Skeletal muscle tissue (tissue), 4 donors: Measurements from ENCODE around the gene PRKD2. TPM values are rescaled to one million over a fixed set of nuclear protein-coding genes. Genes with fewer than 3 reads are reported as not detected.

Experiments
- H3K27ac ChIP-seq: one replicate; pipeline ENCODE4 v1.7.0; 2013; ENCODE audit warnings: mild to moderate bottlenecking, low read depth, low read length, inconsistent platforms
- H3K27me3 ChIP-seq, 3 donors: one replicate each; pipeline ENCODE4 v1.7.0; 2013; ENCODE audit warnings: low read length in 3 of 3; ENCODE audit not compliant: control insufficient read depth in 3 of 3, insufficient read depth in 3 of 3
- H3K36me3 ChIP-seq, 3 donors: one replicate each; pipeline ENCODE4 v1.7.0; 2013; ENCODE audit warnings: low read length in 3 of 3; ENCODE audit not compliant: control insufficient read depth in 3 of 3, insufficient read depth in 3 of 3
- H3K4me1 ChIP-seq, 3 donors: one replicate each; pipeline ENCODE4 v1.7.0; 2013; ENCODE audit warnings: low read length in 3 of 3, mild to moderate bottlenecking in 3 of 3; ENCODE audit not compliant: control insufficient read depth in 3 of 3, insufficient read depth in 3 of 3
- H3K4me3 ChIP-seq, 3 donors: one replicate each; pipeline ENCODE4 v1.7.0; 2013; ENCODE audit warnings: low read length in 3 of 3
- H3K9ac ChIP-seq, 3 donors: one replicate each; pipeline ENCODE4 v1.7.0; 2013; ENCODE audit warnings: low read length in 3 of 3, mild to moderate bottlenecking in 3 of 3, moderate library complexity in 2 of 3, low read depth in 1 of 3
- H3K9me3 ChIP-seq, 3 donors: one replicate each; pipeline ENCODE4 v1.7.0; 2013; ENCODE audit warnings: low read length in 3 of 3; ENCODE audit not compliant: control insufficient read depth in 3 of 3
- total RNA-seq: library from RNA; depleted of rRNA; stranded (reverse); fragments of >200 nt; gene quantifications from one replicate; pipeline ENCODE4 v1.2.3, GENCODE V29; 2014
- donor health status: Osteomylitis.

Gene PRKD2
- total RNA-seq, 1 donor from 2014 or later: 13.6 TPM

GRCh38 chr19:46719629-46720502, 3.0 kb upstream of the PRKD2 start:
- H3K27ac ChIP-seq: no peak overlapping the region
- H3K27me3 ChIP-seq: no peaks in the 10 kb centered on the region
- no peak overlapping the region for H3K4me3 ChIP-seq
- H3K9ac ChIP-seq: no peak overlapping the region
- H3K36me3 ChIP-seq: peaks cover 46 to 48% (median 48%) of the 10 kb centered on the region in 3 donors
- peaks cover 14 to 31% (median 25%) of the 10 kb centered on the region in 3 donors for H3K4me1 ChIP-seq
- no peaks in the 10 kb centered on the region for H3K9me3 ChIP-seq

GRCh38 chr19:46718934-46719622, 2.2 kb upstream of the PRKD2 start:
- Histone ChIP-seq H3K4me3 (no peak overlapping the region), H3K9me3 (no peaks in the 10 kb centered on the region), H3K27me3 (no peaks in the 10 kb centered on the region), H3K4me1 (peaks cover 19 to 36% (median 28%) of the 10 kb centered on the region in 3 donors), H3K27ac (no peak overlapping the region), H3K9ac (no peak overlapping the region), H3K36me3 (peaks cover 38 to 41% (median 40%) of the 10 kb centered on the region in 3 donors)

- no peaks in the 10 kb centered on the region for H3K9me3 ChIP-seq
- H3K27ac ChIP-seq: peak overlapping the region; percentile 69
- H3K27me3 ChIP-seq: no peaks in the 10 kb centered on the region
- H3K36me3 ChIP-seq: peaks cover 33 to 36% (median 36%) of the 10 kb centered on the region in 3 donors
- peaks cover 19 to 38% (median 31%) of the 10 kb centered on the region in 3 donors for H3K4me1 ChIP-seq
- H3K9ac ChIP-seq: peak overlapping the region in 1 of 3 donors; percentile 82
- H3K4me3 ChIP-seq: peak overlapping the region in 1 of 3 donors; percentile 88
Observed at GRCh38 chr19:46718157-46718933, 1.4 kb upstream of the PRKD2 start.

GRCh38 chr19:46717716-46718143, 816 bp upstream of the PRKD2 start:
- Histone ChIP-seq H3K9me3 (no peaks in the 10 kb centered on the region), H3K4me3 (peak overlapping the region; percentile 83 to 89 (median 88)), H3K27ac (peak overlapping the region; percentile 69), H3K27me3 (no peaks in the 10 kb centered on the region), H3K36me3 (peaks cover 28 to 31% (median 30%) of the 10 kb centered on the region in 3 donors), H3K4me1 (peaks cover 19 to 34% (median 31%) of the 10 kb centered on the region in 3 donors), H3K9ac (peak overlapping the region in 2 of 3 donors; percentile 82 to 86)

GRCh38 chr19:46716672-46717033, 261 bp downstream of the PRKD2 start:
- peak overlapping the region; percentile 69 for H3K27ac ChIP-seq
- H3K4me1 ChIP-seq: peaks cover 19 to 34% (median 31%) of the 10 kb centered on the region in 3 donors
- peaks cover 17 to 20% (median 20%) of the 10 kb centered on the region in 3 donors for H3K36me3 ChIP-seq
- peak overlapping the region; percentile 82 to 89 (median 83) for H3K4me3 ChIP-seq
- H3K9me3 ChIP-seq: no peaks in the 10 kb centered on the region
- H3K27me3 ChIP-seq: no peaks in the 10 kb centered on the region
- H3K9ac ChIP-seq: peak overlapping the region; percentile 82 to 90 (median 85)

GRCh38 chr19:46715975-46716671, 791 bp downstream of the PRKD2 start:
- Histone ChIP-seq H3K36me3 (peaks cover 12 to 16% (median 15%) of the 10 kb centered on the region in 3 donors), H3K4me1 (peaks cover 19 to 34% (median 31%) of the 10 kb centered on the region in 3 donors), H3K27me3 (no peaks in the 10 kb centered on the region), H3K9ac (peak overlapping the region; percentile 82 to 90 (median 85)), H3K4me3 (peak overlapping the region; percentile 82 to 89 (median 83)), H3K9me3 (no peaks in the 10 kb centered on the region), H3K27ac (peak overlapping the region; percentile 69)

GRCh38 chr19:46715620-46715974, 1.3 kb downstream of the PRKD2 start:
- Histone ChIP-seq H3K9me3 (no peaks in the 10 kb centered on the region), H3K27me3 (no peaks in the 10 kb centered on the region), H3K9ac (peak overlapping the region; percentile 61 to 90 (median 85)), H3K36me3 (peaks cover 7 to 10% (median 10%) of the 10 kb centered on the region in 3 donors), H3K27ac (peak overlapping the region; percentile 4), H3K4me1 (peaks cover 19 to 34% (median 31%) of the 10 kb centered on the region in 3 donors), H3K4me3 (peak overlapping the region; percentile 82 to 89 (median 83))

- H3K36me3 ChIP-seq: peaks cover under 1 to 2% (median 2%) of the 10 kb centered on the region in 3 donors
- H3K27me3 ChIP-seq: no peaks in the 10 kb centered on the region
- peak overlapping the region; percentile 66 to 81 (median 70) for H3K9ac ChIP-seq
- peaks cover 19 to 34% (median 31%) of the 10 kb centered on the region in 3 donors for H3K4me1 ChIP-seq
- H3K4me3 ChIP-seq: peak overlapping the region; percentile 71 to 82 (median 76)
- H3K27ac ChIP-seq: peak overlapping the region; percentile 64
- H3K9me3 ChIP-seq: no peaks in the 10 kb centered on the region
Observed at GRCh38 chr19:46714444-46715106, 2.3 kb downstream of the PRKD2 start.
